GM19025 (cell line): Measurements from ENCODE around the gene CFAP100.
A peak's percentile ranks its signal among the peaks of the same experiment; 100 is the strongest.

Experiments
- ATAC-seq: cut with Tn5 transposase; IDR thresholded peaks from one replicate; pipeline ENCODE4 v1.9.1; 2021; ENCODE audit warnings: mild to moderate bottlenecking, low read depth, moderate library complexity; ENCODE audit not compliant: unreplicated experiment

Gene CFAP100

DNA sequence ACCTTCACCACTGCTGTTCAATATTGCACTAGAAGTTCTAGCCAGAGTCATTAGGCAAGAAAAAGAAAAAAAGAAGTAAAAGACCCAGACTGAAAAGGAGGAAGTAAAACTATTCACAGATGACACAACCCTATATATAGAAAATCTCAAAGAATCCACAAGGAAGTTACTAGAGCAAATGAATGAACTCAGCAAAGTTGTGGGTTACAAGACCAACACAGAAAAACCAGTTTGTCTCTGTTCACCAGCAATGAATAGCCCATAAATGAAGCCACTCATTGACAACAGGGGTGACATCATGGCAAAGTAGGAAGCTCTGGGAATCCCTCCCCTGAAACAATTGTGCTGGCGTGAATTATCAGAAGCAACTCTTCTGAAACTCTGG lies 4.6 kb downstream of the CFAP100 start:
- peak; percentile 54 for ATAC-seq

DNA sequence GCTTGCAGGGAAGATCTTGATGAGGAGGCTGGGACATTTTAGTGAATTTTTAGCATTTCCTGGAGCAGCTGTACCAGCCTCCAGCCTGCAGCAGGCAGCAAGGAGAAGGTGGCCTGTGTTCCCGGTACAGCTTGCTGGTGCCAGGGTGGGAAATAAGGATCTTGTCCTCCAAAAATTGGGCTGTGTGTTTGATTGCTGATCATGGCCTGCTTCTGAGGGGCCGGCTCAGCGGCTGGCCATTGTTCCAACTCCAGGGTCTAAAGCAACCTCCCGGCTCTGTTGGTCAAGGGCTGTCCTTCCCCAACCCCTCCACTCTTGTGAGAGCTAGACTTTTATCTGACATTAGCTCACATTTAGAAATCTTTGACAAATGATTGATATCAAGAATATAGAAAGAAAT lies 5.0 kb downstream of the CFAP100 start:
- no peak for ATAC-seq

DNA sequence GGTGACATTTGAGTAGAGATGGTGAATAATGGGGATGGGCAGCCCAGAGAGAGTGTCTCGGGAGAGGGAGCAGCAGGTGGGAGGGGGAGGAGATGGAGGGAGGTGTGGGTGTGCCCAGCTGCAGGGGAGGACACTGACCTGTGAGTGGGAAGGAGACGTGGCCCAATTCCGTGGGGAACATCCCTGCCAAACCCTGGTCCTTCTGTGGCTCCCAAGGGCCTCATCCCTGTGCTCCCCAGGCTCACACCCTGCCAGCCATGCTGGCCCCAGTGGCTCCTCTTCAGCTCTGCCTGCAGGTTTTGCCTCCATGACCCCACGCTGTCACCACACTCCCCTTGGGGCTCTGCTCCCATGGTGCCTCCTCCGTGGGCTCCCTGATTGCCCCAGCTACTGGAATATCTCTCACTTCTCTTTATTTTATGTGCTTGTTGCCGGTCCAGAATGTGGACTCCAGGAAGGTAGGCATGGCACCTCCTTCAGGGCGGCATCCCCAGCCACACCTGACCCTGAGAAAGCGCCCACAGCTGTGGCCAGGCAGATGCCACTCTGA lies 7.0 kb downstream of the CFAP100 start:
- no peak for ATAC-seq

DNA sequence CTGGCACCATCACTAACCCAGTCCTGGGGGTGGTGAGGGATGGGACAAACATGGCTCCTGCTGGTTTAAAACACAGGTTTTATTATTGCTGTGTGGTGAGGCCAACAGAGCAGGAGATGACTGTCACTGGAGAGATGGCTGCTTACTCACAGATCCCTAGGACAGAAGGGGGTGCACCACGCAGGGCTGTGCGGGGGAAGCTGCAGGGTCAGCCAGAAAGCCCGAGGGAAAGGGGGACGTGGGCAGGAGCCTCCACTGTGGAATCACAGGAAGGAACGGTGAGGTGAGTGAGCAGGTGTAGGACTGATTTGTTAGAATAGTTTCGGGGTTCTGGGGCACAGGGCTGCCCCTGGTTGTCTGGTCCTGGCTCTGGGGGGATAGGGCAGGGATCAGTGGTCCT lies 7.5 kb downstream of the CFAP100 start:
- no peak for ATAC-seq

DNA sequence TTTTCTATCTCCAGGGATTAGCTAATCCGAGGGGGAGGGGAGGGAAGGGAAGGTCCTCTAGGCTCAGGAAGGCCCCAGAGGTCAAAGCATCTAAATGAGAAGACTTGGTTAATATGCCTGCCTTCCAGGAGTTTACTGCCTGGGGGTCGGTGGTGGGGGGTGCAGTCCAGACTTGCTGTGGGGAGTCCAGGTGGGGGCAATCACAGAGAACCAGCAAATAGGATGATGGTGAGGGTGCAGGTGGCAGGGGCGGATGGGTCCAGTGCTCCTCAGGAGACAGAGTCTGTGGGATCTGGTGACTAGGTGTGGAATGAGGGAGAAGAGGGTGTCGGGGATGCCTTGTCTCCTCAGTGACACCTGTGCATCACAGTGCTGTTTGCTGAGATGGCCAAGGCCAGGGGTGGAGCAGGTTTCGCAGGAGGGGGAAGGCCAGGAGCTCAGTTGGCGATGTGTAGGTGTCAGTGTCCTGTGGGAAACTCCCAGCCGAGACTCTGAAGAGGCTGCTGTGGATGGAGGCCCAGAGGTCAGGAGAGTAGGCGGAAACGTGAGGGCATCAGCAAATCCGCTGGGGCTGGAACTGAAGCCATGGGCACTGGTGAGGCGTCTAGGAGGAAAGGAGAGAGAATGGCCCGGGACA lies 8.1 kb downstream of the CFAP100 start:
- no peak for ATAC-seq

DNA sequence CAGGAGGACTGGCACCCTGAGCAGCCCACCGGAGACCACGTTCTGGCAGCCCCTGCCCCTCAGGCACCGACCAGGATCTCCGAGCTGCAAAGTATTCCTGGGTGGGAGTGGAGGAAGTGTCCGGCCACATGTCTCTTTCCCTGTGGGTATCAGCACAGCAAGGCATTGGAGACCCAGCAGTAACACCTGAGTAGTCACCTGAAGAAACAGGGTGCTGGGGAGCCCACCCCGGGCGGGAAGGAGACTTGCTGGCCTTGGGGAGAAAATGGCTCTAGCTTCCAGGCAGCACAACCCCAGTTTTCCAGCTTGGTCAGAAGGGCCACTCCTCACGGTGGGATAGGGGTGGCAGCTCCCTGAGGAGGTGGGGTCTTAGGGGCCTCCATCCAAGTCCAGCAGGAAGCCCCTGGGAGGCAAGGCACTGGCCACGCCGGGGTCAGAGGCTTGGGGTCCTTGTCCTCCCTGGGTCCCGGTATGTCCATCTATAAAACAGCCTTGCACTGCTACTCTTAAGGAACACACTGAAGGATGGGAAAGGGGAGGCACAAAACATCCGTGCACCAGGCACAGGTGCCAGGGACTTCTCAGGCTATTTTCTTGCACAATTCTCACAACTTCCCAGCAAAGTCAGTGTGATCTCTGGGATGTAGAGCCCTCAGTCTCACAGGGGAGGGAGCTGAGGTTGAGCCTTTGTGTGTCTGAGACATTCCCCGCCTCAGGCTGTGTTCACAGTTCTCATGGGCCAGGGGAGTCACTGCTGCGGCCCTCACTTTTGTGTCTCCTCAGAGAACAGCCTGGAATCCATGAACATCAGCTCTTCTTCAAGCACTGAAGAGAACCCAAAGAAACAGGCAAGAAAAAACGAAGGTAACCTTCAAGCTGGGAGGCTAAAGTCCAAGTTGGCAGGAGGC lies 11.9 kb downstream of the CFAP100 start:
- ATAC-seq = no peak

GRCh38 chr3:126407412-126408044 lies 12.8 kb downstream of the CFAP100 start:
- no peak for ATAC-seq

DNA sequence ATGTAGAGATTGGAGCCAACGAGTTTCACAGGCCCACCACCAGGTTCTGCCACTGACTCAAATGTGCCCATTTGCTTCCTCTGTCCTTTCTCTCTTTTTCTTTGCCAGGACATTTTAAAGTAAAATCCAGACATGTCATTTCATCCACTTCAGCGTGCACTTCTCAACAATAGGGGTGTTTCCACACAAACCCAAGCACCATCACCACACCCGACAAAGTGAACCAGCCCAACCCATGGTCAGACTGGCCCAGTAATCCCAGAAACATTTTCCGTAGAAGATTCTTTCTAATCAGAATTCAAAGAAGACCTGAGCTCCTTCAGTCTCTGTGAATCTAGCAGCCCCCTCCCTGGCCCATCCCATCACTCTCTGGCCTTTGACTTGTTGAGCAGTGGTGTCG lies 13.4 kb downstream of the CFAP100 start:
- no peak for ATAC-seq

DNA sequence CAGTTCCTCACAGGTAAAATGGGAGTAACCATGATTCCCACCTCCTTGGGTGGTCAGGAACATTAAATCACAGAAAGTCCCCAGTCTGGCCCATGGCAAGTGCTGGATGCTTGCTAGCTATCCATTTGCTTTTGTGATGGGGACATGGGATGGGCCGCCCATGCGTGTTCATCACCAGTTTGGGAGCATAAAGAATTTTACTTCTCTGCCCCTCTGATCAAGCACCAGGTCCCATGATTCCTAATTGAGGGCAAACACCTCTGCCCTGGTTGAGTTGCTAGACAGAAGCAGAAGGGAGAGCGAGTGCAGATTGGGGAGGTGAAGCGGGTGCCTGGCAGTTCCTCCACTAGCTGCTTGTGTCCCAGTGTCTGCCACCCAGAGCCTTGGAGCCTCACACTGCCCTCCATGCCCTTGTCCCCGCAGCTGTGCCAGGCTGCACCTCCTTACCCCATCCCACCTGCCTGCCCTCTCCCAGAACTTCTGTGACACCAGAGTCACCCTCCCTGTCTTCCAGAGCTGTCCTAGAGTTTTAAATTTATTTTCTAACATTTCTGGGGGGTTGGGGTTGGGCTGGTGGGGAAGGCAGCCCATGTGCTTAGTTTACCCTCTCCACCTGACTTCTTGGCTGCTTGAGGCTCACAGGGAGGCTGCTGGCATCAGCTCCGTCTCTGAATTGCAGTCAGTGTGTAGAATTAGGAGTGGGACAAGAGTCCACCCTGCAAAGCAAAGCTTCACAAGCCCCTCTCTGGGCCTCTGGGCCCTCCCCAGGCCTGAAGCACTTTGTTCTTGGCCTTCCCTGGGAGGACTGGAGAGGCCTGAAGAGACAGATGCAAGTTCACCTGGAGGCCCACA lies 18.4 kb downstream of the CFAP100 start:
- no peak for ATAC-seq

DNA sequence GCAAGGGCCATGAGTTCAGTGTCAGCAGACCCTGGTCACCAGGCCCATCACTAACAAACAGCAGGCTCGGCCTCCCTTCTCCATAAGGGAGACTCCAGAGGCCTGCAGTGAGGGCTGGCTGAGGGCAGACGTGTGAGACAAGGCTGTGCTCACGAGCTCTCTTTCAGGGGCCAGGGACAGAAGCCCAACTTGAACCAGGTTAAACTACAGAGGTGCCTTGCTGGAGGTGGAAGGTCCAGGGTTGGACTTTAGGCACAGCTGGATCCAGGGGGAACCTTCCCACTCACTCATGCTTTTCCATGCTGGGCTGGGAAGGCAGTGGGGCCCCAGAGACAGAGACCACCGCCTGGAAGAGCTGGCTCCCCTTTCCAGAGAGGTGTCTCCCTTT lies 19.0 kb downstream of the CFAP100 start:
- ATAC-seq = no peak

DNA sequence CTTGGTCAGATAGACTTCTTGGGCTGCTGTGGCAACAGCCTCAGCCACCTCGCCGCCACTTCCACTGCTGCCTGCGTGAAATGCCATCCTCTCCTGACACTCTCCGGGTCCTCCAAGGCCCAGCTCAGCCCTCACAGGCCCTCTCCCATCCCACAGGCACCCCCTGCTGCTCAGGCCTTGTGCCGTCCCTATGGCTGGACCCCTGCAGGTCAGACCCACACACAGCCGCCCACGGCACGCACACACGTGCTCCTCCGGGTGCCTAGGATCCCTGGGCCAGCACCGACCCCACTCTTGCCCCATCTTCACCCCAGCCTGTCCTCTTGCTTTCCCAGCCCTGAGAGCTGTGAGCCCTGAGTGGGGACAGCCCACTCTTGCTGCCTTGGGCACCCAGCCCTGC lies 19.7 kb downstream of the CFAP100 start:
- no peak for ATAC-seq

DNA sequence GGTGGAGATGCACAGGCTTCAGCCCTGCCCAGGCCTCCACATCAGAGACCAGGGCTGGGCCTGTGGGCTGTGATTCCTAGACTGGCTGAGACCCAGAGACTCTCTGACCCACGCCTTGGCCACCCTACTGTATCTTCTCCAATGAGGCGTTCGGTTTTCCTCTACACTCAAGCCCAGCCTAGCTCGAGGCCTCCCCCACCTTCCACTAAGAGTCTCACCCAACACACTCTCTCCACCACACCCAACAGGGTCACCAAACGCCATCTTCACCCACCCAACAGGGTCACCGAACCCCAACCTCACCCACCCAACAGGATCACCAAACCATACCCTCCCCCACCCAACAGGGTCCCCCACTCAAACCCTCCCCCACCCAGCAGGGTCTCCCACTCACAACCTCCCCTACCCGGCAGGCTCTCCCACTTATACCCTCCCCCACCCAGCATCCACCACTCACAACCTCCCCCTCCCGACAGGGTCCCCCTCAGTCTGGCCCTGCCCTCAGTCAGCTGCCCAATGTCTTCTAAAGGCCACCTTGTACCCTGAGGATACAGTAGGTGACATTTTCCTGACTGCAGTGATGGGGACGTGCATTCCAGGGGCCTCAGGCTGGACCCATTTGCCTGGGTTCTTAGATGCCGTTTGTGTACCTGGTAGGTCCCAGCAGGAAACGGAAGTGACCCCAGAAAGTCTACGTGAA lies 20.4 kb downstream of the CFAP100 start:
- no peak for ATAC-seq

GRCh38 chr3:126415661-126416591 lies 21.2 kb downstream of the CFAP100 start:
- ATAC-seq = no peak

DNA sequence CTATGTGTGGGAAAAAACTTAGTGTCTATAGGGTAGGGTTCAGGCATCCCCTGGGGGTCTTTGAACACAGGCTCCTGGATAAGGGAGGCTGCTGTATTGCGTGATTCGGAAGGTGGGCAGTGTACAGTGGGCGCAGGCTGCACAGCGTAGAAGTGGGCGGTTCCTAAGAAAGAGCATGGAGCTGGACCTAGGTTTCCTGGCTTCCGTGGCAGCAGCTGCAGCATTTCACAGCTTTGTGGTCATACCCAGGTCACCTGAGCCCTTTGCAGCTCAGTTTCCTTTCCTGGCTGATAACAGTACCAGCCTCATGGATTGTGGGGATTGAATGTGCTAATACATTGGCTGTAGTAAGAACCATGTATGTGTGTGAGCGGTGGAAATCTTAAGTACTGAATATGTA lies 22.2 kb downstream of the CFAP100 start:
- ATAC-seq = no peak

DNA sequence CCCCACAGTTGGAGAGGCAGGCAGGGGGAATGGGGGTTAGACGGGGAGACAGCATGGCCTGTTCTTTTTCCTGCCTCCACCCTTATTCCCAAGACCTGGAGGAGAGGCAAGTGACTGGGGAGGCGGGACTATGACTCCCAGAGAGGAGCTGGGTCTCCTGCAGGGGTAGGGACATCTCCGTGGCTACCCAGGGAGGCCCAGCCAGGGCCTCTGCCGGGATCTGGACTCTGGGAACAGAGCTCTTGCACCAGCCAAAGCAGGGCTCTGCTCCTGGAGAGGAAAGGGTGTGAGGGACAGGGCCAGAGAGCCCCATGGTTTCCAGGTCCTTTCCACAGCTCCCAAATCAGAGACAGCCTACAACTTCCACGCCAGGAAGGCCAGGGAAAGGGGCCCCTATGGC lies 22.8 kb downstream of the CFAP100 start:
- ATAC-seq = no peak

DNA sequence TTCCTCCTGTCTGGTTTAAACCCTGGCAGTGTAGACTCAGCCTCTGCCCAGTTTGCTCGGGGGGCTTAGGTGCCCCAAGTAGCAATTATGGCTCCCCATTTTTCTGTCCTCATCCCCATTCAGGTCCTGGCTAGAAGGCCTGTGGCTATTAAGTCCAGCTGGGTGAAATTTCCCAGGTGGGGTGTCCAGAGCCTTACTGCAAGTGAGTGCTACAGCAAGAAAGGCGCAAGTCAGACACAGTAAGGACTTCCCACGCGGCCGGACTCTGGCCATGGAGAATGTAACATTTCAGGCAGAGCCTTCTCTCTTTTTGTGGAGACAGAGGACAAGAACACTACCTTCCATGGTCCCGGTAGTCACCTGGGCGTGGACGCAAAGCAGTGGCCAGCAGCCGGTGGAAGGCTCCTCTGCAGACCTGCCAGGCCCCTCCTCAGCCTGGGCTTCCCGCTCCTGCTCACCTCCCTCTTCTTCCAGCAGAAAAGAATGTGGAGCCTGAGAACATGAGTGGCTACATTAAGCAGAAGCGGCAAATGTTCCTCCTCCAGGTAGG lies 23.3 kb downstream of the CFAP100 start:
- ATAC-seq = no peak

- no peak for ATAC-seq
Measured at GRCh38 chr3:126418661-126419131, 24.0 kb downstream of the CFAP100 start.

- no peak for ATAC-seq
Measured at GRCh38 chr3:126419151-126419703, 24.5 kb downstream of the CFAP100 start.
